NT2/D1 (cell line): ENCODE measurements around the gene GCG.

Experiments used
- SUZ12 ChIP-seq: IDR thresholded peaks from 2 replicates; pipeline ENCODE4 v1.6.1; 2011; ENCODE audit not compliant: insufficient read length, insufficient read depth; ENCODE audit errors: extremely low read depth
- YY1 ChIP-seq: IDR thresholded peaks from 2 replicates; pipeline ENCODE4 v1.6.1; 2011; ENCODE audit not compliant: insufficient read length, insufficient read depth
- ZNF274 ChIP-seq: IDR thresholded peaks from 2 replicates; pipeline ENCODE4 v1.6.1; 2011; ENCODE audit warnings: mild to moderate bottlenecking, low read depth, low read length

DNA sequence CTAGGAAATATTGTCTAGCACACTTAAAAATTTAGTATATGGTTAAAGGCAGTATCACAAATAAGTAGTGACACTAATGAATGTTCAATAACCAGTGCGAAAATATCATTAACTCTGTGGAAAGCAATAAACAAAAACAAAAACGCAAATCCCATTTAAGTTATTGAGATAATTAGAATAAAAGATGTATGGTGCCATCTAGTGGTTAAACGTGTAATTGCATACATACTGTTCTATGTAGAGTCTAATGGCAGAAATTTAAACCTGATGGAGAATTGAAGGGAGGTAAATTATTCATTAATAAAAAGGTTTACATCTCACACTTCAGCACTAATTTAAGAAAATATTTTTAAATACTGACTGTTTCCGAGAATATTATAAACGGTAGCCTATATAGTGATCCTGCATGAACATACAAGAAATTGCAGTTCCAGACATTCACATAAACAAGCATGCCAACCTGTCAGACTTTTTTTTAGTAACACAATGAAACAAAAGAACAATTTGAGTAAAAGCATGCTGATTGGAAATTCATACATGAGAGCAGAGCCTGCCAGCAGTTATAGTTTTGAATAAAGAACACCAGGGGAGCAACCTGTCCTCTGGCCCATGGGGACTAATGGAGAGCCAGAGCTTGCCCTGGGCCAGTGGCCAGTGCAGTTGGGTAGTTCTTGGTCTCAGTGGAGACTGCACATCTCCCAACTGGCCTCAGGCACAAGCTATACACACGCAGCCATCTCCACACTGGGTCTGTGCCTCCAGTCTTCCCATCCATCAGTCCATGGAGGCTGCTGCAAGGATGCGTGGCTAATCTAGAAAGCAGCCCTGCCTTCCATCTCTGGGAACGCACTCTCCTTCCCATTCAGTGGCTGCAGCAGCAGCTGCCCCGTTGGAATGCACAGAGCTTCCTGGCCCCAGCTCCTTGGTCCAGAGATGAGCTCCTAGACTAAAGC is 28.0 kb downstream of the GCG start:
- no peak for TF ChIP-seq ZNF274
- no peak for TF ChIP-seq SUZ12
- no peak for TF ChIP-seq YY1
